NCI-H2081 treated with DMSO at 0.1 percent for 48 hours (cell line): Measurements from ENCODE around the gene MRPL1.

ENCODE experiments used
- DNase-seq: peaks from one replicate; lab custom pipeline; 2025; lab: John Stamatoyannopoulos, UW

The MRPL1 gene

DNA sequence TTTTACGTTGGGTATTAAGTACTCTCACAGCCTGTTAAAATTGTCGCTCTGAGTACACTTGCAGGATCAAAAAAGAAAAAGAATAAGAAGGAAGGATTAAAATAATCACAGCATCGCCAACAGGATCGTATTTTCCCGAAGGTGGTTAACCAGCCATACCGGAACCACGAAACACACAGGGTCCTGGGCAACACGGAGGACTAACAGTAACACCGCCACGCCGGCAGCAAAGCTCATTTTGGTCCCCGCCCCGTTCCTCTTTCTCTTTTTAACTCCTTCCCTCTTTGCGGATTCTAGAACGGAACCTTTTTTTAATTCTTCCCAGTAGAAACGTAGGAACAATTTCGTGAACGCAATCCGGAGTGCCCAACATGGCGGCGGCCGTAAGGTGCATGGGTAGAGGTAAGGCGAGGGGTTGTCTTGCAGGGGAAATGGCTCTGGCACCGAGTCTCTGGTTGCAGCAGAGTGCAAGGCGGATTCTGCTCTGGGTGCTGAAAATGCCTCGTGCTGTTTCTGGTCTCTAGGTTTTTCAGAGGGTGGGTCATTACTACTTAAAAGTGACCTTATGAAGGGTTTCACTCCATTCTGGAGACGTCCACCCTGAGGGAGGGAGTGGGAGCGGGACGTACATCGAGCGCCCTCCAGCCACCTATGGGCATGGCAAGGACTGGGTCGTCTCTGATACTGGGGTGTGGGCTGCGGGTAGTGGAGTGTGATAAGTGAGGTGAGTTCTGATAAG, at the start of gene MRPL1:
Gene MRPL1 (plus strand): TSS at position 353 of the 739 bp plus-strand sequence. CDS start 19 bp downstream, at position 372.
- peak; percentile 79 for DNase-seq

DNA sequence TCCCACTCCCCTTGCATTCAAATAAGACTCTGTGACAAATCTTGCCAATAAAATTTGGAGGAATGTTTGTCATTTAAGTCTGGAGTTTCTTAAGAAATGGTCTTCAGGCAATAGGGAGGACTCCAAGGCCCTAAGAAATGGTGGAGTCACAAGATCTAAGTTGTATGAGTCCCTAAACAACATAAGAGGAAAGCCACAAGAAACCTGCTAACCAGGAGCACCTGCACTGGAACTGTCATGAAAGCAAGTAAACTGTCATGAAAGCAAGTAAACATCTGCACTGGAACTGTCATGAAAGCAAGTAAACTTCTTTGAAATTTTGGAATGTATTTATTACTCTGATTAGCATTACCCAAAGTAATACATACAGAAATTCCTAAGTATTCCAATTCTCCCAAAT, 47.0 kb upstream of the MRPL1 start:
- no peak for DNase-seq

DNA sequence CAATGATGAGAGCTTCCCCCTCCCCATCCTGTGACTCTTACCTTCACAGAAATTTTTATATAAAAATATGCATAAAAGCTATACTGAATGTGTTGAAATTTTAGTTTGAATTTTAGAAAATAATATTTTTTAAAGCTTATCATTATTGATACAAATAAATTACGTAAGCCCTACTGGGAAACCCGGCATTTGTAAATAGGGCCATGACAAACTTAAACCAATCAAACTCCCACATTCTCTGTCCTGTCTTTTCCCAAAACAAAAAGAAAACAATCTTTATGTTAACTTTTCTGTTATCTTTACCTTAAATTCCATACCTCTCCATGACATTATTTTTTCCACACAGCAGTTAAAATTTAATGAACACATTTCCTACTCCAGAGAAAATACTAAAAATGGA, 46.1 kb upstream of the MRPL1 start:
- no peak for DNase-seq

DNA sequence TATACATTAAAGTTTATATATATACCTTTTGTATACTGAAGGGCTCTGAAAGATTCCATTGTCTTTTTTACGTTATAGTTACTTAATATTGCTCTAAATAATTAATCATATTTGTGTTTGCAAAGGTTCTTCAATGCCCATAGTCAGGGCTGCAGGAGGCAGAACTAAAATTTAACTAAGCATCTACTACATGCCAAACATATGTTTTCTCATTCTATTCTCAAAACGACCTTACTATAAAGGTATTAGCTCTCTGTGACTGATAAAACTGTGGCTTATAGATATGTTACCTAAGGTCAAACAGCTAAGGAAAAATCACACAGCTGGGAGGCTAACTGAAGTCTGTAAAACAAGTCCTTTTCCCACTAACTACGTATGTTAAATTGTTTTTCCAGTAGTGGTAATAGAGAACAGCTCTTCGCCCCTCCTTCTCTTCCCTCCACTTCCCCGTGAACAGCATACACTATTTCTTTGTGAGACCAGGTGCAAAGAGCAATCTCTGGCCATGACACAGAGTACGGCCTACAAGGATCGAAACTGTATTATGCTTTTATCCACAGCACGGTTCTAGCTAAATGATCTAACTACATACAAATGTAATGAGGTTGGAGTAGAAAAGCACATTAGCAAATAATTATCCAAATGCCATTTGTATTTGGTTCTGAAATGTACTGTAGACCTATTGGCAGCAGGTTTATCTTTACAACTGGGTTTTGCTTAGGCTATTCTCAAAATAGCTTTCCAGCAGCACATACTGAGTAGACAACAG, 45.1 kb upstream of the MRPL1 start:
- no peak for DNase-seq

DNA sequence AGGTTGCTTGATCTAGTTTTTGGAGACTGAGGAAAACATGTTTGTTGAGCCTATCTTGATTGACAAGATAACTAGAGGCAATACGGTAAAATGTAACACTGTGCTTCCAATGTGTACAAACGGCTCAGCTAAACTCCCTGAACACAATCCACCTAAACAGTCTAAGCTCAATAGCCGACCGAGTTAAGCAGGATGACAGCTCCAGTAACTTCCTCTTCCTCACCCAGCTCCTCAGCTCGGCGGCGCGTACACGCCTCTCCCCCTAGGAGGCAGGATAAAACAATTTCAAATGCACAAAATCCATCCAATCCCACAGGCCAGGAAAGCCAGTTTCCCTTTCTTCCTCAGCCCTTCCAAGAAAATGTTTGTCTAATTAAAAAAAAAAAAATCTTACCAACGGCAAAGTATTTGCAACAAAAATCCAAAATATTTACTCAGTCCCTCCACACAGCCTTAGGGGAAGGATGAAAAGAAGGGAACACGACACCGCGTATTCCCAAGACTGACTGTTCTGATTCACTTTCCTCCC, 44.5 kb upstream of the MRPL1 start:
- no peak for DNase-seq

DNA sequence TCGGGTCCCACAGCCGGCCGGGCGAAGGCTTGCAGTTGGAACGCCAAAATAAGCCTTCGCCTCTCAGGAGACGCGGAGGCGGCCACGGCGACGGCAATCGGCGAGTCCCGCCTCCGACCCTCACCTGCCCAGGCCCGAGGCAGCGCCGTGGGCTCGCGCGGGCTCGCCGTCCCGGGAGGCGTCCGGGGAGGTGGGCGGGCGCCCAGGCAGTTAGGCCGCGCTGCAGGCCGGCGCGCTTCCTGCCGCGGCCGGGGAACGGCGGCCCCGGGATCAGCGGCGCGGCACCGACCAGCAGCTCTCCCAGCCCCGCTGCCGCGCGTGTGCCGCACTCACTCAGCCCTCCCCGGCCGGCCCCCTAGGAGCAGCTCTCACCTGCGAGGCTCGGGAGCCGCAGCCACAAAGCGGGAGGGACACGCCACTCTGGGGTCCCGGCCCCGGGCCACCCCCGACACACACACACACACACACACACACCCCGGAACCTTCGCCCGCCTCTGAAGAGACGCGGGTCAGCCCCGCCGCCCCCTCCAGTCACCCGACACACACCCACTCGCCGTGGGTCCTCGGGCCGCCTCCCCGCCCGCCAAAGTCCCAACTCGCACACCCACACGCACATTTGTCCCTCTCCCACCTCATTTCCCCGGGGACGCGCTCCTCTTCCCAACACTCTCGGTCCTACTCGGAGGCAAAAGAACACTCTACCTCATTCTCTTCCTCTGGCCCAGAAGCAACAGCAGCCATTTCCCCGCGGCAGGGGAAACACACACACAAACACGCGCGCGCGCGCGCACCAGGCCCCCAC, 43.8 kb upstream of the MRPL1 start, which contains the start of gene CNOT6L:
Gene CNOT6L (minus strand): TSS at position 767 of the 802 bp plus-strand sequence. CDS start 60 bp downstream, at position 707.
- no peak for DNase-seq

DNA sequence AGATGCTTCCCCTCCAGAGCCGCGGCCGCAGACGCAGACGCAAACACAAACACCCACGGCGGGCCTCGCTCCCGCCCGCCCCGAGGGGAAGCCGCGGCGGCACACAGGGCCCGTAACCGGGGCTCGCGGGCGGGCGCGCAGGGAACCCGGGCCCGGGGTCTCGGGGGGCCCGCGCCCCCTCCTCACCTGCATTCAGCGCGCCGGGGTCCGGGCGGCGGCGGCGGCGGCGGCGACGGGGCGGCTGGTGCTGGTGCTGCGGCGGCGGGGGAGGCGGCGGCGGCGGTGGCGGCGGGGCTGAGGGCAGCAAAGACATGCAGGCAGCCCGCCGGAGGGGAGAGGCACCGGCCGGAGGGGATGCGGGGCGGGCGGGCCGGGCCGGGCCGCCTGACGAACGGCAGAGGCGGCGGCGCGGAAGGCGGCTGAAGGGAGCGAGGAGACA, 43.2 kb upstream of the MRPL1 start:
- DNase-seq, result no peak

DNA sequence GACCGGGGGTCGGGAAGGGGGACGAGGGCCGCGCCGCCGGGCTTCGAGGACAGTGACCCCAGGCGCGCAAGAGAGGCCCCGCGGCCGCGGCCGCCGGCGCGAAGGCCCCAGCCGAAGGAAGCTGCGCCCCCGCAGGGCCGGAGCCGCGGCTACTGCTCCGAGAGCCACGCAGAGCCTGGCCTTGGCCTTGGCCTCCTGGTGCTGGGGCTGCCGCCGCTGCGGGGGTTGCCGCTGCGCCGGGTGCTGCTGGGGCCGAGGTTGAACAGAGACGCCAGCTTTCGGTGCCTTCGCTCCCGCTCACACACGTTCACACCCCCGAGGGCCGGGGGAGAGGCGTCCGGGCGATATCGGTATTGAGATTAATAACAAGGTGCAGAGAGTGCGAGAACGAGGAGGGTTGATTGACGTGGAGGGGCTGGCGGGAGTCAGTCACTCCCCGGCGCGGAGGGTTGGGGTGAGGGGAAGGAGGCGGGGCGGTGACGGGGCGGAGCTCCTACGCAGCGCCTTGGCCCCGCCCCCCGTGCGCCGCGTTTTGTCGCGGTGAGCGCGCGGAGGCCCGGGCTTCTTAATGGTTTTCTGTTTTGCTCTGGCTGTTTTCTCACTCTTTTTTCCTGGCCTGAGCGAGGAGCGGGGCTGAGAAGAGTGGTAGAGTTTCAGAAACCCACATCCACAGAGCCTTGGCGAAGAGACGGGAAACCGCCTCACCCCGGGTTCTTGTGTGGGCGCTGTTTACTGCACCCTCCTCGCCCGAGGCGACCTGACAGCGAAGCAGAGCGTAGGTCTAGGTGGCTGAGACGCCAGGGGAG, 42.6 kb upstream of the MRPL1 start:
- no peak for DNase-seq

DNA sequence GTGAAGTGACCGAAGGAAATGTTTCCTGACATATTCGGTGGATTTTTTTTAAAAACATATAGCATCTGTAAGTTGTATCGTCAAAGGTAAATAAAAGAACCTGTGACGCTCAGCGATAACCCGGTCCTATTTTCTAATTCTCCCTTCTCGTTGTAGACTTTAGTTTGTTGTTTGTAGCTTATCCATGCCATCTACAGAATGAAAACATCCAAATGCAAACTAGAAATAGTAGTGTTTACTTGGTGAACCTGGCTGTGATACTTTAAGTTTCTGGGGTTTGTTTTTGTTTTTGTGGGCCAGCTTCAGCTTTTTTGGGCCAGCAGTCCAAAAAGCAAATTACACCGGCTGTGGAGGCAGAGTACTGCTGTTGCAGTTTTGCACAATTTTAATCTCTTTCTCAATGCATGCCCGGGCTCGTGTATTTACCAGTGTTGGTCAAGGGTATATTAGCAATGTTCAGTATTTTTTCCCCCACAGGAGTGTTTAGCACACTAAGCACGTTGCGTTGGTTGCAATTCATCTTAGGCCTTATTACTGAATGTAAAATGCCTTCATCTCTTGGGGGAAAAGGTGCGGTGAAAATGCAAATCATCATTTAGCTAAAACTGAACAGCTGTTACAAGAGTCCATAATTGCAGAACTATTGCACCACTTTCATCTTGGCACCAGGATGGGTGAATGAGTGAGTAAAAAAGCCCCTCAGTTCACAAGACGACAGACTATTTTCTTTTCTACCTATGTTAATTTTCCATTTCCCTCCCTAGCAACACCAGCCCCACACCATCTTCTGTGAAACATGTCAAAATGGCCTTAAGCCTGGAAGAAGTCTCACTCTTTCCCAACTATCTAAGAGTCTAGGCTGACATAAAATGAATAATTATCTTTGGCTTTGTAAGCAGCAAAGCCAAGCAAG, 41.7 kb upstream of the MRPL1 start:
- DNase-seq, result no peak

DNA sequence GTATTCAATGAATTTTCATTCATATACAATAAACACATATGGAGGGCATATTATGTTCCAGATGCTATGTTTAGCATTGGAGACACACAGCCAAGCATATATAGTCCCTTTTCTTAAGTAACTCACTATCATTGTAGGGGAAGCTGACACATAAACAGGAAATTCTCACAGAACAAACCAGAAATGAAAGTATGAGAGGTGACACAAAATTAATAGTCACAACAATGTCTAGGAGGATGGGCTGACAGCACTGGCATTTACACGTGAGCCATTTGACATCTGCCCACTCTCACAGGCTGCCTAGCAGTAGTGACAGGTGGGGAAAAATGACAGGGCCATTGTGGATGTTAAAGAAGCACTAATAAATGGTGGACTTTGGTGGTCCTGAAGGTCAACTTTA, 40.9 kb upstream of the MRPL1 start:
- no peak for DNase-seq

DNA sequence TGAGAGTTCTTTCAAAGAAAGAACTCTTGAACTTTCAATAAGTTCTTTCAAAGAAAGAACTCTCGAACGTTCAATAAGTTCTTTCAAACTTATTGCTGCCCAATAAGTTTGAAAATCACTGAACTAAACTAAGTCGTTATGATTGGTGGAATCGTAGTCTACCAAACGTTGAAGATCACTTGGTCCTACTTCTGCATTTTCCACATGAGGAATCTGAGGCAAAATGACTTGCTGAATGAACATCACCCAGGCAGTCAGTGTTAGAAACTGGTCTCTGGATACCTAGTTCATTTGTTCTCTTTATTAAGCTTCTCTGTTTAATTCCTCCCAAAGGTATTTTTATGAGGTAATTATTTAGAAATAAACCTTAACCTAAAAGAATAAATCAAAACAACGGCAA, 36.4 kb upstream of the MRPL1 start:
- no peak for DNase-seq

DNA sequence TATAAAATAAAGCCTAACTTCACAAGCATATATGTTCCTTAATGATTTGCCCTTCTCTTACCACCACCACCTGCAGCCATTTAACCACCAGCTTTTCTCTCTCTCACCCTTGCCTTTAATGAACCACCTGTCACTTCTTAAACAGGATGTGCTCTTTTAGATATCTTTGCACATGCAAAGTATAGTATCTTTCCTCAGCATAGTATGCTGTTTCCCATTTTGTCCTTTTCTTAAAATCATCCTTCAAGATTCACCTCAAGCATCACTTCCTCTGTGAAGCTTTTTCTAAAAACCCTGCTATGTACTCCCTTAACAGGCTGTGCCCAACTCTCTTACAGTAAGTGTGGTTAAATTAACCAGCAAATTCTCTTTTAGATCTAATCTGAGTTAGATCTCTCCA, 35.3 kb upstream of the MRPL1 start:
- DNase-seq, result no peak

DNA sequence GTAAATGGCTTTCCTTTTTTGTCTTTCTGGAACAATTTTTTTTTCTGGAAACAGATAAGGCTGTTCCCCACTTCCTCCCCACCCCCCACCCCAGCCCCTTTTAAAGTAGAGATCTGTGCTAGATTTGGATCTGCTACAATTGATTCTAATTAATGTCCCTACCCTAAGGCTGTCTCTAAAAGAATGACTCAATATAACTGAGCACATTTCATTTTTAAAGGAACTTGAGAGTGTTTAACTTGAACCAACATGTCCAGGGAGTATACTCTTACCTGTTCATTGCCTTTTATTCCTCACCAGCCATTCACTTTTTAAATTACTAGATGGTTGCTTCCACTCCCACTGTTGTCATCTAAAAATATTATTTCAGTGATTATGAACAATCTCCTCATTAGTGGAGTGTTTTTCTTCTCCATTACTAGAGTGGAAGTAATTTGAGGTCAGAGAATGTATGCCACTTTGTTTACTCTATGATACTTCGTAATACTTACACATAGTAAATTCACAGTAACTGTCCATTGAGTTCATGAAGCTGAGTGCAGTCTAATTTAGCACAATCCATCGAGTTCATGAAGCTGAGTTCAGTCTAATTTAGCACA, 29.4 kb upstream of the MRPL1 start:
- DNase-seq, result no peak

DNA sequence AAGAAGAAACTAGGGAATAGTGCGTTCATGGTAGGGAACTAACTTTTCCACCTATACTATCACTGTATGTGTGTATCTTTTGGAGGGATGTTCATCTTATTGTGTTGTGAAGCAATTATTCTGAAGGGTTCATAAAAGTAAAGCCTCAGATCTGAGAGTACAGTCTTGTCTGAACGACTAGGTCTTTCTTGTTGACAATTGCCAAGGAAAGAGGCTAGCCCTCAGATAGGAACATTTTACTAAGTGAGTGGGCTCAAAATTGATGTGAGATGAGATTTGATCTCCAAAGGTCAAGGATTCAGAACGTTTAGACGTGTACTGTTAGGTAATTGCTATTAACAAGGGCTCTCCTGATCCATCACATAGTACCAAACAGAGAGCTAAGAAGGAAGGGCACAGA, 28.2 kb upstream of the MRPL1 start:
- no peak for DNase-seq

DNA sequence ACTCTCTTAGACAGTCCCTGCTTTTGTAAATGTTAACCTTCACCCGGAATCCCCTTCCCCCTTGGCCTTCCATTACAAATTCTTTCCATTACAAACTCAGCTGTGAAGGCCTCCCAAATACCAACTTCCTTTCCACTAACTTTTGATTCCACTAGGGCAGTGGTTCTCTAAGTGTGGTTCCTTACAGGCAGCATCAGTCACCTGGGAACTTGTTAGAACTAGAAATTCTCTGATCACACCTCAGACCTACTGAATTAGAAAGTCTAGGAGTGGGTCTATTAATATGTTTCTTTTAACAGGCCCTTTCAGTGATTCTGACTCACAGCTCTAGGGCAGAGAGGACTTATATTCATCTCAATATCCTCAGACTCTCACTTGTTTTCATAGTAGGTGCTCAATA, 19.0 kb upstream of the MRPL1 start:
- DNase-seq, result no peak

DNA sequence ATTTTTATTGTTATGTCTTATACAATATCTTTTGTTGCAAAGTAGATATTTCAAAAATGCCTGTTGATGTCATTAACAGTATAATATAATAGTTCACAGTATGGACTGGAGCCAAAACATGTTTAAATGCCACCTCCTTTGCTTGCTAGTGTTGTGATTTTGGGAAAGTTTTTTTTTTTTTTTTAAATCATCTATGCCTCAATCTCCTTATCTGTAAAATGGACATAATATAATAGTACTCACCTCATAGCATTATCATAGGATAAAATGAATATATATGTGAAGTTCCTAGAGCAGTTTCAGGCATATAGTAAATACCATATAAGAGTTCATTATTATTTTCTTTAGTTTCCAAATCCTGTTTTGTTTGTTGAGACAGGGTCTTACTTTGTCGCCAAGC, 18.3 kb upstream of the MRPL1 start:
- DNase-seq, result no peak

DNA sequence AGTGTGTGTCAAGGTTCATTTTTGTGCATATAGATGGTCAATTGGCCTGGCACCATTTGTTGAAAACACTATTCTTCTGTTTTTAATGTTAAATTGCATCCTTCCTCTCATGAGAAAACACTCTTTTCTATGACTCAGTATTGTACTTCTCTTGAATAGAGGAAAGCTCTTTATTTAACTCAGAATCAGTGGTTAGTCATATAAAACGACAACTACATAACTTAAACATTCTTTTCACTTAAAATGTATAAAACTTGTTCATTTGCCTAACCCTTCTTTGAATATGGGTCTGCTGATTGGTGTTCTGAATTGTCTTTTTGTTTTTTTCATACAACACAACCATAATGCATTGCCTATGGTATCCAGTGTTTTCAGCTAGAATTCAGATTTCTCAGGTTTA, 17.2 kb upstream of the MRPL1 start:
- DNase-seq, result no peak

DNA sequence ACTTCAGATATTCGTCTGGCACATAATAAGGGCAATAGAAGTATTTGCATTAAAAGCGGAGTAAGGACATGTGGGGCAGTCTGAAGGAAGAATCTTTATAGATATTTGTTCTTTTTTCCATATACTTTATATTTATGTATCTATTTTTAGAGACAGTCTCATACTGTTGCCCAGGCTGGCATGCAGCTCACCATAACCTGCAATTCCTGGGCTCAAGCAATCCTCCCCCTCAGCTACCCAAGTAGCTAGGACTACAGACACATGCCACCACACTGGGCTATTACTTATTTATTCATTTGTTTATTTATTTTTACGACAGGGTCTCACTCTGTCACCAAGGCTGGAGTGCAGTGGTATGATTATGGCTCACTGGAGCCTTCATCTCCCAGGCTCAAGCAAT, 16.7 kb upstream of the MRPL1 start:
- no peak for DNase-seq

DNA sequence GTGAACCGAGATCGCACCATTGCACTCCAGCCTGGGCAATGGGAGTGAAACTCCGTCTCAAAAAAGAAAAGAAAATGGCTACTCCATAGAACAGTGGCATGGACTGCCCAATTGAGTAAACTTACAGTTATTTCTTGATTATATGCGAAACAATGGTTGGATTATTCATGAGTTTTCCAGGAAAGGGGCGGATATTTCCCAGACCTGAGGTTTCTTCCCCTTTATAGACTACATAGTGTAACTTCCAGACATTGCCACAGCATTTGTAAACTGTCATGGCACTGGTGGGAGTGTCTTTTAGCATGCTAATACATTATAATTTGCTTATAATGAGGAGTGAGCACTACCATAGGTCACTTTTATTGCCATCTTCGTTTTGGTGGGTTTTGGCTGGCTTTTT, 14.1 kb upstream of the MRPL1 start:
- no peak for DNase-seq
